ENCODE results near the gene TTC24.
A peak's percentile ranks its signal among the peaks of the same experiment; 100 is the strongest.

Gene TTC24

DNA sequence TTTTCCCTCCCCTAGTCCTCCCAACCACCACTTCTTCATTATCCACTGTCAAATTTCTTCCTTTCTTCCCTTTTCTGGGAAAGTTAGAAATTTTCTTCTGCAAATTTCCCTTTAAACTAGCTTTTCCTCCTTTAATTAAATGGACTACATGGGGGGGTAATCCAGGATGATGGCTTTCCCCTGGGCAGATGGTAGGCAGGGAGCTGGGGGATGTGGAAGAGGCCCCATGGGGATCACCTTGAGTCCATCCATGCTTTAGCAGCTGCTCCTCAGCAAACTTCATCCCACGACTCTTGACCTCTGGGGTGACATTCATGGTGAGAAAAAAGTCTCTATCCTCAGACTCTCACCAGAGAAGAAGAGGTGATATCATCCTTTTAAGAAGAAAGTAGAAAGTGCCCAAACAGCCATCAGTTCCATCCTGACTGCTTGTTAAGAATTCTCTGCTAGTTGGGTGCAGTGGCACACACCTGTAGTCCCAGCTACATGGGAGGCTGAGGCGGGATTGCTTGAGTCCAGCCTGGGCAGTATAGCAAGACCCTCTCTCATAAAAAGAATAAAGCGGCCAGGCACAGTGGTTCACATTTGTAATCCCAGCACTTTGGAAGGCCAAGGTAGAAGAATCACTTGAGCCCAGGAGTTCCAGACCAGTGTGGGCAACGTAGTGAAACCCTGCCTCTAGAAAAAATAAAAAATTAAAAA is 19.4 kb downstream of the TTC24 start:
- Histone ChIP-seq H2AFZ (ENCODE audit: low read depth, low read length, severe bottlenecking) (no peak overlapping the region), H3K27ac (ENCODE audit: low read depth, low read length) (0 out of 2 replicates have a peak overlapping the region, but pooled peaks have one; percentile 73), H3K9ac (ENCODE audit: low read length) (no peak overlapping the region), H3K36me3 (ENCODE audit: low read length) (no peaks in the 10 kb centered on the region), H3K4me2 (ENCODE audit: low read depth, low read length, poor library complexity, severe bottlenecking) (peak overlapping the region; percentile 79), H4K20me1 (ENCODE audit: low read depth, low read length) (no peaks in the 10 kb centered on the region), H3F3A (ENCODE audit: insufficient read depth) (peaks cover 38% of the 10 kb centered on the region), H3K9me3 (ENCODE audit: insufficient read depth, low read length) (no peaks in the 10 kb centered on the region), H3K4me3 (ENCODE audit: insufficient read depth, low read length, poor library complexity, severe bottlenecking) (no peak overlapping the region), H3K27me3 (ENCODE audit: low read length) (no peaks in the 10 kb centered on the region), H3K9me2 (replicated peaks; ENCODE audit: insufficient read depth, low read length) (no peaks in the 10 kb centered on the region), H3K79me2 (ENCODE audit: insufficient read depth, low read length) (peaks cover 32% of the 10 kb centered on the region)
- no peak for TF ChIP-seq EZH2phosphoT487 (conservative IDR thresholded peaks at IDR 0.05; ENCODE audit: low read length)
- TF ChIP-seq, protein P1, sequence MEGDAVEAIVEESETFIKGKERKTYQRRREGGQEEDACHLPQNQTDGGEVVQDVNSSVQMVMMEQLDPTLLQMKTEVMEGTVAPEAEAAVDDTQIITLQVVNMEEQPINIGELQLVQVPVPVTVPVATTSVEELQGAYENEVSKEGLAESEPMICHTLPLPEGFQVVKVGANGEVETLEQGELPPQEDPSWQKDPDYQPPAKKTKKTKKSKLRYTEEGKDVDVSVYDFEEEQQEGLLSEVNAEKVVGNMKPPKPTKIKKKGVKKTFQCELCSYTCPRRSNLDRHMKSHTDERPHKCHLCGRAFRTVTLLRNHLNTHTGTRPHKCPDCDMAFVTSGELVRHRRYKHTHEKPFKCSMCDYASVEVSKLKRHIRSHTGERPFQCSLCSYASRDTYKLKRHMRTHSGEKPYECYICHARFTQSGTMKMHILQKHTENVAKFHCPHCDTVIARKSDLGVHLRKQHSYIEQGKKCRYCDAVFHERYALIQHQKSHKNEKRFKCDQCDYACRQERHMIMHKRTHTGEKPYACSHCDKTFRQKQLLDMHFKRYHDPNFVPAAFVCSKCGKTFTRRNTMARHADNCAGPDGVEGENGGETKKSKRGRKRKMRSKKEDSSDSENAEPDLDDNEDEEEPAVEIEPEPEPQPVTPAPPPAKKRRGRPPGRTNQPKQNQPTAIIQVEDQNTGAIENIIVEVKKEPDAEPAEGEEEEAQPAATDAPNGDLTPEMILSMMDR (IDR thresholded peaks at IDR 0.05; ENCODE audit: insufficient read depth, low read length, poor library complexity, severe bottlenecking): no peak

DNA sequence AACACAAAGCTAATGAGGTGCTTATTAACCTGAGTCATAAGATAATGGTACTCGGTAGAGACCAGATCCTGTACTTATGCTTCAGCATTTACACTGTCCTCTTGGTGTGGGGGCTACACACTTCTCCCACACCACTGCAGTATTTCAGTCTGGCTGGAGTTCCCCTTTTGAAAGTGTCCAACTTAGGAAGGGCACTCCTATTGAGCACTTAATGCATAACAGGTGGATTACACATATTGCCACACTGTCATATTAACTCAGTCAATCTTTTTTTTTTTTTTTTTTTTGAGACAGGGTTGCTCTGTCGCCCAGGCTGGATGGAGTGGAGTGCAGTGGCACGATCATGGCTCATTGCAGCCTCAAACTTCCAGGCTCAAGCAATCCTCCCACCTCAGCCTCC is 20.3 kb downstream of the TTC24 start:
- TF ChIP-seq EZH2phosphoT487 (conservative IDR thresholded peaks at IDR 0.05; ENCODE audit: low read length): no peak
- TF ChIP-seq, protein P1 (IDR thresholded peaks at IDR 0.05; ENCODE audit: insufficient read depth, low read length, poor library complexity, severe bottlenecking): no peak
- Histone ChIP-seq H3K4me3 (ENCODE audit: insufficient read depth, low read length, poor library complexity, severe bottlenecking) (peak overlapping the region; percentile 56), H4K20me1 (ENCODE audit: low read depth, low read length) (no peaks in the 10 kb centered on the region), H3K4me2 (ENCODE audit: low read depth, low read length, poor library complexity, severe bottlenecking) (peak overlapping the region; percentile 79), H3K79me2 (ENCODE audit: insufficient read depth, low read length) (peaks cover 32% of the 10 kb centered on the region), H3K27ac (ENCODE audit: low read depth, low read length) (peak overlapping the region; percentile 73), H3K27me3 (ENCODE audit: low read length) (no peaks in the 10 kb centered on the region), H2AFZ (ENCODE audit: low read depth, low read length, severe bottlenecking) (no peak overlapping the region), H3K9me3 (ENCODE audit: insufficient read depth, low read length) (no peaks in the 10 kb centered on the region), H3F3A (ENCODE audit: insufficient read depth) (peaks cover 29% of the 10 kb centered on the region), H3K9me2 (replicated peaks; ENCODE audit: insufficient read depth, low read length) (no peaks in the 10 kb centered on the region), H3K36me3 (ENCODE audit: low read length) (no peaks in the 10 kb centered on the region), H3K9ac (ENCODE audit: low read length) (peak overlapping the region; percentile 79)

DNA sequence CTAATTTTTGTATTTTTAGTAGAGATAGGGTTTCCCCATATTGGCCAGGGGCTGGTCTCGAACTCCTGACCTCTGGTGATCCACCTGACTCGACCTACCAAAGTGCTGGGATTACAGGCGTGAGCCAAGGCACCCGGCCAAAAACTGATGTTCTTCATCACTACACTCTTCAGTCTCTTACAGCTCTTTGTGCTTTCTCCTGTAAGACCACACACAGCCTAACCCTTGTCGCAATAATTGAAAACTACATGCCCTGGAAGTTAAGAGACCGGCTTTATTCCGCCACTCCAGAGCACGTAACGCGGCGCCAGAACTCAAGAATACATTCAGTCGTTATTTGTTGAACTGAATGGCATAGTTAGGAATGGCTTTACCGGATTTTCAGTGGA is 21.2 kb downstream of the TTC24 start:
- TF ChIP-seq EZH2phosphoT487 (conservative IDR thresholded peaks at IDR 0.05; ENCODE audit: low read length): no peak
- TF ChIP-seq, protein P1 (IDR thresholded peaks at IDR 0.05; ENCODE audit: insufficient read depth, low read length, poor library complexity, severe bottlenecking): no peak
- peak overlapping the region; percentile 73 for H3K27ac ChIP-seq (ENCODE audit: low read depth, low read length)
- H2AFZ ChIP-seq (ENCODE audit: low read depth, low read length, severe bottlenecking): peak overlapping the region; percentile 94
- no peaks in the 10 kb centered on the region for H3K27me3 ChIP-seq (ENCODE audit: low read length)
- no peaks in the 10 kb centered on the region for H4K20me1 ChIP-seq (ENCODE audit: low read depth, low read length)
- H3K79me2 ChIP-seq (ENCODE audit: insufficient read depth, low read length): peaks cover 32% of the 10 kb centered on the region
- H3K9me2 ChIP-seq (replicated peaks; ENCODE audit: insufficient read depth, low read length): no peaks in the 10 kb centered on the region
- H3K9ac ChIP-seq (ENCODE audit: low read length): peak overlapping the region; percentile 79
- peaks cover 27% of the 10 kb centered on the region for H3F3A ChIP-seq (ENCODE audit: insufficient read depth)
- H3K9me3 ChIP-seq (ENCODE audit: insufficient read depth, low read length): no peaks in the 10 kb centered on the region
- H3K4me3 ChIP-seq (ENCODE audit: insufficient read depth, low read length, poor library complexity, severe bottlenecking): peak overlapping the region; percentile 56
- H3K4me2 ChIP-seq (ENCODE audit: low read depth, low read length, poor library complexity, severe bottlenecking): peak overlapping the region; percentile 79
- H3K36me3 ChIP-seq (ENCODE audit: low read length): no peaks in the 10 kb centered on the region

Measured in SU-DHL-6 (cell line).